Astrocyte (in vitro differentiated cells and primary cell): ENCODE measurements around the gene PDE8A. TPM values are rescaled to one million over a fixed set of nuclear protein-coding genes. Genes with fewer than 3 reads are reported as not detected.

Experiments
- DNase-seq: peaks from one replicate; pipeline ENCODE4 v3.0.0-alpha.2; 2010; ENCODE audit warnings: low read depth
- FAIRE-seq: peaks from 2 replicates; lab custom pipeline; 2011; peaks lifted over from hg19 to GRCh38; lab: Jason Lieb, UNC
- H2AFZ ChIP-seq: 2 replicates; pipeline ENCODE4 v1.6.0; 2012; ENCODE audit warnings: low read depth, low read length, inconsistent platforms
- H3K27ac ChIP-seq: 2 replicates; pipeline ENCODE4 v1.5.1; 2011; ENCODE audit warnings: low read depth, low read length, inconsistent platforms
- H3K27me3 ChIP-seq: 2 replicates; pipeline ENCODE4 v1.6.0; 2011; ENCODE audit warnings: low read length, inconsistent platforms; ENCODE audit not compliant: insufficient read depth
- H3K36me3 ChIP-seq: 2 replicates; pipeline ENCODE4 v1.5.1; 2011; ENCODE audit warnings: low read length, inconsistent platforms; ENCODE audit not compliant: insufficient read depth
- H3K4me1 ChIP-seq: 2 replicates; pipeline ENCODE4 v1.5.1; 2011; ENCODE audit warnings: low read length, inconsistent platforms; ENCODE audit not compliant: insufficient read depth
- H3K4me2 ChIP-seq: 2 replicates; pipeline ENCODE4 v1.6.0; 2012; ENCODE audit warnings: low read length, inconsistent platforms
- H3K4me3 ChIP-seq: 2 replicates; pipeline ENCODE4 v1.5.1; 2011; ENCODE audit warnings: low read depth, mild to moderate bottlenecking, low read length, inconsistent platforms; ENCODE audit not compliant: insufficient read depth
- H3K79me2 ChIP-seq: 2 replicates; pipeline ENCODE4 v1.6.0; 2012; ENCODE audit warnings: mild to moderate bottlenecking, low read length, inconsistent platforms; ENCODE audit not compliant: insufficient read depth
- H3K9ac ChIP-seq: 2 replicates; pipeline ENCODE4 v1.6.0; 2012; ENCODE audit warnings: mild to moderate bottlenecking, low read length, inconsistent platforms
- H3K9me3 ChIP-seq: 2 replicates; pipeline ENCODE4 v1.5.1; 2012; ENCODE audit warnings: low read depth, mild to moderate bottlenecking, low read length, inconsistent platforms; ENCODE audit not compliant: insufficient read depth
- H4K20me1 ChIP-seq: 2 replicates; pipeline ENCODE4 v1.6.0; 2012; ENCODE audit warnings: low read length, inconsistent platforms; ENCODE audit not compliant: insufficient read depth
- H3K27ac Mint-ChIP-seq: one replicate; pipeline ENCODE4 v1.8.0; 2021; ENCODE audit warnings: mild to moderate bottlenecking, mixed read lengths; ENCODE audit not compliant: unreplicated experiment
- H3K27me3 Mint-ChIP-seq: one replicate; pipeline ENCODE4 v1.8.0; 2021; ENCODE audit warnings: low read depth, mixed read lengths; ENCODE audit not compliant: unreplicated experiment
- H3K36me3 Mint-ChIP-seq: one replicate; pipeline ENCODE4 v1.8.0; 2021; ENCODE audit warnings: low read depth, mixed read lengths; ENCODE audit not compliant: unreplicated experiment
- H3K4me1 Mint-ChIP-seq: one replicate; pipeline ENCODE4 v1.8.0; 2021; ENCODE audit warnings: low read depth, mixed read lengths; ENCODE audit not compliant: unreplicated experiment
- H3K4me3 Mint-ChIP-seq: one replicate; pipeline ENCODE4 v1.8.0; 2021; ENCODE audit warnings: mild to moderate bottlenecking, moderate library complexity, mixed read lengths; ENCODE audit not compliant: unreplicated experiment
- H3K9me3 Mint-ChIP-seq: one replicate; pipeline ENCODE4 v1.8.0; 2021; ENCODE audit warnings: mild to moderate bottlenecking, mixed read lengths; ENCODE audit not compliant: unreplicated experiment
- CTCF ChIP-seq: IDR thresholded peaks from 2 replicates; pipeline ENCODE4 v1.5.1; 2011; ENCODE audit warnings: low read depth, mild to moderate bottlenecking, inconsistent platforms, low read length, moderate library complexity; ENCODE audit not compliant: insufficient read depth
- EZH2 ChIP-seq: IDR thresholded peaks from 2 replicates; pipeline ENCODE4 v1.6.1; 2012; ENCODE audit warnings: mild to moderate bottlenecking, low read length, inconsistent platforms; ENCODE audit not compliant: insufficient read depth
- total RNA-seq: library from RNA; stranded (reverse); gene quantifications from 2 replicates; pipeline ENCODE4 v1.2.1, GENCODE V29; 2021

Gene PDE8A
- total RNA-seq, 1 donor from 2014 or later, result 18.0 TPM

GRCh38 chr15:84955089-84955848, 26.4 kb upstream of the PDE8A start:
- H3K36me3 ChIP-seq, result no peaks in the 10 kb centered on the region
- no peaks in the 10 kb centered on the region for H4K20me1 ChIP-seq
- Mint-ChIP-seq H3K27ac (peak overlapping the region; percentile 6), H3K4me1 (peaks cover 8% of the 10 kb centered on the region), H3K4me3 (no peak overlapping the region), H3K9me3 (no peaks in the 10 kb centered on the region), H3K27me3 (peaks cover 6% of the 10 kb centered on the region), H3K36me3 (peaks cover 3% of the 10 kb centered on the region)
- H3K4me3 ChIP-seq, result no peak overlapping the region
- no peak overlapping the region for H3K27ac ChIP-seq
- peak overlapping the region; percentile 73 for H2AFZ ChIP-seq
- H3K9me3 ChIP-seq, result no peaks in the 10 kb centered on the region
- H3K27me3 ChIP-seq, result no peaks in the 10 kb centered on the region
- DNase-seq (peak; percentile 51), FAIRE-seq (no peak)
- no peaks in the 10 kb centered on the region for H3K79me2 ChIP-seq
- no peak overlapping the region for H3K9ac ChIP-seq
- TF ChIP-seq EZH2 (no peak), CTCF (peak; percentile 88)
- peak overlapping the region; percentile 74 for H3K4me2 ChIP-seq
- H3K4me1 ChIP-seq, result peaks cover under 1% of the 10 kb centered on the region

- Mint-ChIP-seq H3K27me3 (peaks cover 6% of the 10 kb centered on the region), H3K36me3 (peaks cover 3% of the 10 kb centered on the region)
These were observed 25.5 kb upstream of the PDE8A start for GRCh38 chr15:84956199-84956598.

More at GRCh38 chr15:84956199-84956598, 25.5 kb upstream of the PDE8A start:
- Histone ChIP-seq H3K4me2 (no peak overlapping the region), H2AFZ (no peak overlapping the region), H3K4me1 (peaks cover 9% of the 10 kb centered on the region), H3K9ac (no peak overlapping the region), H3K27me3 (no peaks in the 10 kb centered on the region), H3K36me3 (no peaks in the 10 kb centered on the region), H3K27ac (no peak overlapping the region), H3K9me3 (no peaks in the 10 kb centered on the region), H3K79me2 (no peaks in the 10 kb centered on the region), H4K20me1 (no peaks in the 10 kb centered on the region), H3K4me3 (no peak overlapping the region)
- Mint-ChIP-seq H3K9me3 (no peaks in the 10 kb centered on the region), H3K27ac (no peak overlapping the region), H3K4me1 (peaks cover 15% of the 10 kb centered on the region), H3K4me3 (no peak overlapping the region)
- FAIRE-seq (no peak), DNase-seq (no peak)
- TF ChIP-seq CTCF (no peak), EZH2 (no peak)
